HG02588 (cell line): Measurements from ENCODE around the gene PAFAH1B1.

Source experiments
- ATAC-seq: cut with Tn5 transposase; IDR thresholded peaks from one replicate; pipeline ENCODE4 v1.9.1; 2021; ENCODE audit warnings: mild to moderate bottlenecking, moderate library complexity; ENCODE audit not compliant: unreplicated experiment

Gene PAFAH1B1

GRCh38 chr17:2712300-2713043 is 119.0 kb downstream of the PAFAH1B1 start:
- no peak for ATAC-seq

DNA sequence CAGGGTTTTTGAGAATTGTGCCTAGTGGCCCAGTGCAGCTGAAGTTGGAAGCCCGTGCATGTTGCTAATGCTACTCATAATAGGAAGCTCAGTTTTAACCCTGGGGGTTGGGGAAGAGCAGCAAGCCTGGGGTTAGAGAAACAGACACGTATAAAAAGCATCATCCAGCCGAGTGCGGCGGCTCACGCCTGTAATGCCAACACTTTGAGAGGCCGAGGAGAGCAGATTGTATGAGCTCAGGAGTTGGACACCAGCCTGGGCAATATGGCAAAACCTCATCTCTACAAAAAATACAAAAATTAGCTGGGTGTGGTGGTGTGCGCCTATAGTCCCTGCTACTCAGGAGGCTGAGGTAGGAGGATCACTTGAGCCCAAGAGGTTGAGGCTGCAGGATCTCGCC is 120.4 kb downstream of the PAFAH1B1 start:
- ATAC-seq, result no peak

GRCh38 chr17:2716649-2717048 is 123.2 kb downstream of the PAFAH1B1 start:
- no peak for ATAC-seq

- no peak for ATAC-seq
Measured at GRCh38 chr17:2718150-2718938, 124.9 kb downstream of the PAFAH1B1 start.

DNA sequence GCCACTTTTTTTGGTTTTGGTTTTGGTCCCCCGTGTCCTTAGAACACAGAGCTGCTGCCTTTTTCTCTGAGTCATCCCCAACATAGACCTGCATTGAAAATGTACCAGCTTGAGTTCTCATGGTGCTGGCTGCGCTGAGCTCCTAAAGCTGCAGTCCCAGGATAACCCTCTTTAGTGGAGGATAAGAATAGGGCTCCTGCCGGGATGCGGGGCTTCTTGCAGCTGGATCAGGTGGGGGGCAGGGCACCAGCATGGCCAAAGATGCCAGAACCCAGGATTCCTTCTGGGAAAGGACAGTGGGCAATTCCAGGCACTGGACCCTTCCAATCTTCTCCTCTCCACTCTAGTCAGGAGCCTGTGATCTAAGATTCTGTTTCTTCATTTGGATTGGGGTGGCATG is 126.4 kb downstream of the PAFAH1B1 start:
- ATAC-seq, result no peak

- no peak for ATAC-seq
Measured at GRCh38 chr17:2721603-2722002, 128.1 kb downstream of the PAFAH1B1 start.

DNA sequence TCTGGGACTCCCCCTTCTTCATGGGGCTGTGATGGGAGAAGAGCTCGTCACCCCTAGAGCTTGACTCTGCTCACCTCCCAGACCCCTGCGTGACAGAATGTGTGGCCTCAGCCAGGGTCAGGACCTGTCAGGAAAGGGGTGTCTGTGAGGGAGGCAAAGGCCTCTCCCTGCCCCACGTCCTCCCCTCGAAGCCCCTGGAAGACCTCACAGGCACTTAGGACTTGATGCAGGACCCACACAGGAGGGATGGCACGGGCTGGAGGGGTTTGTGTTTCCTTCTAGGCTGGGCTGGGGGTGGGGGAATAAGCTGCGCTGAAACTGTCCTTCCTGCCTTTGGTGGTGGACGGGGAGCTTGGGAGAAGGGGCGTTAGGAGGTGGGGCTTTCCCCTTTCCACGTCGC is 129.2 kb downstream of the PAFAH1B1 start:
- ATAC-seq, result no peak

DNA sequence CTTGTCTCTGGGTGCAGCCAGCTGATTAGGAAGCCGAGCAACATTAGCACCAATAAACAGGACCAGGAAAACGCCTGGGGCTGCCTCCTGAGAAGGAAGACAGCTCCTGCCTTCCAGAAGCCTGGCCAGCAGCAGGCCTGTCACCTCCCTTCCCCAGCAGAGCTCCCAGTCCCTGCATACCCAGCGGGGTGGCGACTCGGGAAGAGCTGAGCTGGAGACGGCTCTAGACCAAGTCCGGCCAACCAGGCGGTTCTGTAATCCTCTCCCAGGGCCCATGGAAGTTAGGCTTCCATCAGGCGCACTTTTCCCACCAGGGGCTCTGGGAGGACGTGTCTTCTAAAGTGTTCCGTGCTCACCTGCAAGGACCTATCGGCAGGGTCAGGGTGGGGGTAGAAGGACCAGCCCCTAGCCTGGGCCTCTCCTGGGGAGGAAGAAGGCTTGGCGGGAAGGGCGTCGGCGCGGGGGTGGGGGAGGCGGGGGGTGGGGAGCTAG is 130.1 kb downstream of the PAFAH1B1 start:
- ATAC-seq, result no peak

DNA sequence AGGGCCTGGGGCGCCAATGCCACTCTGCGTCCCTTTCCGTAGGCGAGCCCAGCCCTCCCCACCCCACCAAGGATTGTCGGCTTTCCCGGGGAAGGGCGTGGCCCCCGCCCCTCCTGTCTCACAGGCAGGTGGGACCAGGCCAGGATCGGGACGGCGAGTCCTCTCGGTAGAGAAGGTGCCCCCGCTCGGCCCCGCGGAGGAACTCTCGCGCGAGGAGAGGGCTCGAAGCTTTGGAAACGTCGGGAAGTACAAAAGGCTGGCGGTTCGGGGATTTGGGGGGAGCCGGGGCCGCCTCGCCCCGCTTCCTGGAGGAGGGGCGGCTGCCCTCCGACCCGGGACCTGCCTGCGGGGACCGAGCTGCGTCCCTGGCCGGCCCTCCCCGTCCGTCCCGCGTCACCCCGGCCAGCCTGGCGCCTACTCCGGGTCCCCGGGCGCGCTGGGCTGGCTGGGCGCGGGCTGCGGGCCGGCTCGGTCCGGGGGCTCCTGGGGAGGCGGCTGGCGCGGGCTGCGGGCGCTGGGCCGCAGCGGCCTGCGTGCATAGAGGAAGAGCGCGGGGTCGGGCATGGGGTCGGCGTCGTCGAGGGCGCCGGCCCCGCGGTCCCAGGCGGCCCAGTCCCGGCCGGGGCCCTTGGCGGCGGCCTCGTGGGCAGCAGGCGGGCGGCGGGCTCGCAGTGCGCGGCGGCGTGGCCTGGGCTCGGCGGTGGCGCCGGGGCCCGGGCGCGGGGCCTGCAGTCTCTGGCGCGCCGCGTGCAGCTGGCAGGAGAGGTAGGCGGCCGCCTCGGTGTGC is 130.7 kb downstream of the PAFAH1B1 start:
- no peak for ATAC-seq

- no peak for ATAC-seq
Measured at GRCh38 chr17:2724784-2725164, 131.3 kb downstream of the PAFAH1B1 start.

- ATAC-seq, result no peak
Measured at GRCh38 chr17:2730764-2731353, 137.4 kb downstream of the PAFAH1B1 start.

DNA sequence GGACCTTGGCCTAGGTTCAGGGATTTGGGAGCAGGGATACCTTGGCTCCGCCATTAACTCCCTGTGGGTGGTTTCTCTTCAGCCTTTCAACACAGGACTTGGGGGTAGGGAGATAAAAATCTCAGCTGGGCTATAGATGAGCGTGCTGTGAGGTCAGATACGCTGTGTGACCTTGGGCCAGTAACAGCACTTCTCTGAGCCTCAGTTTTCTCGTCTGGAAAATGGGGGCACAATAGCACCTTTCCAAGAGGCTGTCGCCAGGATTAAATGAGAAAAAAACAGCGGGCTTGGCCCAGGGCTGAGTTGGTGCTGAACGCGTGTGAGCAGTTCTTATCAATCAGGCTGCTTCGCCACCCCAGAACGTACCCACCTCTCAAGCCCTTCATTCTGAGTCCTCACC is 138.4 kb downstream of the PAFAH1B1 start:
- no peak for ATAC-seq

DNA sequence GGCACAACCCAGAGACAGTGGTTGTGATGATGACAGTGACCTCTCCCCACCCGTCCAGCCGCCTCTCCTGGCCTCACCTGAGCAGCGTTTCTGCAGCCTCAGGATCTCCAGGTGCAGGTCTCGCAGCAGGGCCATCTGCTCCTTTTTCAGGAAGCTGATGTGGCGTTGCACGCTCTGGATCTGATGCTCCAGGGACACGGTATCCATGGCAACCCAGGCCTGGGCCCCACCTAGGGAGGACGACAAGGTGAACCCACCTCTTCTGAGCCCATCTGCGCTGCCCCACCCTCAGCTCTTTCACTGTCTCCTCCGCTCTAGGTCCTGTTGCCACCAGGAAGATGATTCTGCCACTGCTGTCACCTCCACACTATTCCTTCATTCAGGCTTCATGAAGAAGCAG is 141.5 kb downstream of the PAFAH1B1 start:
- no peak for ATAC-seq
